Fibroblast of gingiva (primary cell): ENCODE measurements around the gene PPIL3.

ENCODE experiments used
- DNase-seq: peaks from one replicate; pipeline ENCODE4 v3.0.0-alpha.2; 2011; ENCODE audit warnings: low read depth

PPIL3 gene

GRCh38 chr2:200860092-200860795 lies 28.6 kb downstream of the PPIL3 start:
- DNase-seq, result peak; percentile 52

GRCh38 chr2:200856806-200857205 lies 32.1 kb downstream of the PPIL3 start:
- DNase-seq, result no peak

DNA sequence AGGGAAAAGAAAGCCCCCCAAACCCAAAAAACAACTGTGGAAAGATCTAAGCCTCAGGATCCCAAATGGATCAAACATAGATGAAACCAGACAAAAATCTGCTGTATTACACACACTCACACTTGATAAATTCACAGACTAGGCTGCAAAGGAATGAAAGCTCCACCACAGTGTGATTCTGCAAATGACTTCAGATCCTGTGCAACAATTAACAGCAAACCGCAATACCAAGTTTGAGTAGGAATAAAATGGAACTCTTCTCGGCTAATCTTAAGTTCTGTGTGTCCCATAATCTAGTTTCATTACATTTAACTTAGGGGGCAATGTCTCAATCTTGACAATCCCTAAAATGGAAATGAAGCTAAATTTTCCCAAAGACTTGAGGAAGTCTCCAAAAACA lies 36.3 kb downstream of the PPIL3 start:
- DNase-seq, result no peak

DNA sequence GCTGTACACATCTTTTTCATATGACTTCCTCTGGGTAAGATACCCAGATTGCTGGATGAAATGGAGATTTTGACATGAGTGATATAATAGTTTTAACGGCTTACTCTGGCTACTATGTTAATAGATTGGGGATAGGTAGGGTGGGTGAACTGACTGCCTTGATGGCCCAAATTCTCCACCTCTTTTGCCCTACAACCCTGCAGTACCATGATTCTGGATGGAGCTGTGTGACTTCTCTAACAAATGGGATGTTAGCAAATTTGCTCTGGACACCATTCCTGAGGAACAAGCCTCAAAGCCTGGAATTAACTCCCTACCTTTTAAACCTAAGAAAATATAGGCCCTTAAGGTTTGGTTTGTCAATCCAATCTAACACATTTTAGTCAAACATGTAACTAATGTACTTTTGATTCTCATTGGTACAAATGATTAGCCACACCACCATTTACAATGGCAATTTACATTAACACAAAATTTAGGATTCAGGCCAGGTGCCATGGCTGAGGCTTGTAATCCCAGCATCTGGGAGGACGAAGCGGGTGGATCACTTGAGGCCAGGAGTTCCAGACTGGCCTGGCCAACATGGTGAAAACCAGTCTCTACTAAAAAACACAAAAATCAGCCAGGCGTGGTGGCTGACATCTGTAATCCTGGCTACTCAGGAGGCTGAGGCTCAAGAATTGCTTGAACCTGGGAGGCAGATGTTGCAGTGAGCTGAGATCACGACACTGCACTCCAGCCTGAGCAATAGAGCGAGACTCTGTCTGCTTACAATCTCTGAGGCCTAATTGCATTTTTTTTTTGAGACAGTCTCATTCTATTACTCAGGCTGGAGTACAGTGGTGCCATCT lies 37.3 kb downstream of the PPIL3 start:
- no peak for DNase-seq

DNA sequence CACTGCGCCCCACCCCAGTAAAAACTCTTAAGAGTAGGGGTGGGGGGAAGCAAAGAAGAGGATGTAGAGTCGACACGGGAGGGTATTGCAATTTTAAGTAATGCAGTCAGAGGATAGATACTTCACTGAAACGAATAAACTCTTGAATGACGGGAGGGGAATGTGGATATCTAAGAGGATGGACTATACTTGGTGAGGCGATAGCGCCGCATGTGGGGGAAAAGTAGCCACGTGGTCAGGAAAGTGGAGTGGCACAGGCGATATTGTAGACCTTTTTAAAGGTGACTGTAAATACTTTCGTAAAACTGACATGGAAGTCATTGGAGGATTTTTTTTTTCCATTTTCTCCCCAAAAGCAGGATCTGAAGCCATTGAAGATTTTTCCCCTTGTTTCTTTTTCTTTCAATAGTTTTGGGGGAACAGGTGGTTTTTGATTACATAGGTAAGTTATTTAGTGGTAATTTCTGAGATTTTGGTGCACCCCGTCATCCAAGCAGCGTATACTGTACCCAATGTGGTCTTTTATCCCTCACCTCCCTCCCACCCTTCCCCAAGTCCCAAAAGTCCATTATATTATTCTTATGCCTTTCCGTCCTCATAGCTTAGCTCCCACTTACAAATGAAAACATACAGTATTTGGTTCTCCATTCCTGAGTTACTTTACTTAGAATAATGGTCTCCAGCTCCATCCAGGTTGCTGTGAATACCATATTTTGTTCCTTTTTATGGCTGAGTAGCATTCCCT lies 38.2 kb downstream of the PPIL3 start:
- no peak for DNase-seq

DNA sequence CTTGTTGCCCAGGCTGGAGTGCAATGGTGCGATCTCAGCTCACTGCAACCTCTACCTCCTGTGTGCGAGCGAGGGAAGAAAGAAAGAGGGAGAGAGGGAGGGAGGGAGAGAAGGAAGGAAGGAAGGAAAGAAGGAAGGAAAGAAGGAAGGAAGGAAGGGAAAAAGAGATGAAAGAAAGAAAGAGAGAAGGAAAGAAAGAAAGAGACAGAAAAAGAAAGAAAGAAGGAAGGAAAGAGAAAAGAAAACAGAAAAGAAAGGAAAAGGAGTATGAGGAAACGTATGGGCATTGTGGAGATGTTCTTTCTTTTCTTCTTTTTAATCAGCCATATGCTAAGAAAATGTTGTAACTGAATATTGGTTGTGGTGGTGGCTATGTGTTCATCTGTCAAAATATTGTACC lies 40.9 kb downstream of the PPIL3 start:
- no peak for DNase-seq

GRCh38 chr2:200847269-200847668 lies 41.6 kb downstream of the PPIL3 start:
- DNase-seq, result no peak

DNA sequence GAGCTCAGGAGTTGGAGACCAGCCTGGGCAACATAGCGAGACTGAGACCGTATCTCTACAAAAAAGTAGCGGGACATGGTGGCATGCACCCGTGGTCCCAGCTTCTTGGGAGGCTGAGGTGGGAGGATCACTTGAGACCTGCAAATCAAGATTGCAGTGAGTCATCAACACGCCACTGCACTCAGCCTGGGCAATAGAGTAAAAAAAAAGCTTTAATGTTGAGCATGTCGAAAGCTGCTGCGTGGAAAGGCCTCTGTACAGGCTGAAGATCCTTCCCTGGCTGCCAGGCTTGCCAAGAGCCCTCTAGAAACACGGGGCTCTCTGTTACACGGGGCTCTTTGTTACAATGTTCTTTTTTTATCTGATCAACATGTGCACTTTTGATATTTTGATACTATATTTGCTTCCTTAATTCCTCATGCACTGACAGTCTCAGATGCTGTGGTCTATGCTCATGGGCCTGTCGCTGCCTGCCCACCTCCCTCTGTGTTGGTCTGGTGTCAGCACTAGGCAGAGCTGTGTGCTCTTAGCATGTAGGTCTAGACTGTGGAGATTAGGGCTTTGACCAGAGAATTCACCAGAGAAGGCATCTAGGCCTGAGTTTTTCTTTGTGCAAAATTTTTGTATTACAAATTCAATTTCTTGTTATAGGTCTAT lies 43.1 kb downstream of the PPIL3 start:
- DNase-seq, result no peak

DNA sequence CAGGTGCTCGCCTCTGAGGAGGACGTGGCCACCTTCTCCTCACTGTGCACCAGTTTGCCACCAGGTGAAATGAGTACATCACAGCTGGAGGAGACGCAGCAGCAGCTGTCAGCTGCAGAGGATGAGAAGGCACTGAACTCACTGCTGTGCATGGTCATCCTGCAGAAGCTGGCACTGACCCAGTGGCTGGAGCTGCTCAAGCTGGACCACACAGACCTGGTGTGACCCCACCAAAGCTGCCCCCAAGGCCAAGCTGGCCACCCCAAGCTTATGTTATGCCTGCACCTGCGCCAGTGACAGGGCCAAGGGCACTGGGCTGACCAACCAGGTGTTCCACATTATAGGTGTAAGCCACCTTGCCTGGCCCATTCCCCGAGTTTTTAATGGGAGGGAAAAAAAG lies 43.7 kb downstream of the PPIL3 start:
- DNase-seq, result no peak

DNA sequence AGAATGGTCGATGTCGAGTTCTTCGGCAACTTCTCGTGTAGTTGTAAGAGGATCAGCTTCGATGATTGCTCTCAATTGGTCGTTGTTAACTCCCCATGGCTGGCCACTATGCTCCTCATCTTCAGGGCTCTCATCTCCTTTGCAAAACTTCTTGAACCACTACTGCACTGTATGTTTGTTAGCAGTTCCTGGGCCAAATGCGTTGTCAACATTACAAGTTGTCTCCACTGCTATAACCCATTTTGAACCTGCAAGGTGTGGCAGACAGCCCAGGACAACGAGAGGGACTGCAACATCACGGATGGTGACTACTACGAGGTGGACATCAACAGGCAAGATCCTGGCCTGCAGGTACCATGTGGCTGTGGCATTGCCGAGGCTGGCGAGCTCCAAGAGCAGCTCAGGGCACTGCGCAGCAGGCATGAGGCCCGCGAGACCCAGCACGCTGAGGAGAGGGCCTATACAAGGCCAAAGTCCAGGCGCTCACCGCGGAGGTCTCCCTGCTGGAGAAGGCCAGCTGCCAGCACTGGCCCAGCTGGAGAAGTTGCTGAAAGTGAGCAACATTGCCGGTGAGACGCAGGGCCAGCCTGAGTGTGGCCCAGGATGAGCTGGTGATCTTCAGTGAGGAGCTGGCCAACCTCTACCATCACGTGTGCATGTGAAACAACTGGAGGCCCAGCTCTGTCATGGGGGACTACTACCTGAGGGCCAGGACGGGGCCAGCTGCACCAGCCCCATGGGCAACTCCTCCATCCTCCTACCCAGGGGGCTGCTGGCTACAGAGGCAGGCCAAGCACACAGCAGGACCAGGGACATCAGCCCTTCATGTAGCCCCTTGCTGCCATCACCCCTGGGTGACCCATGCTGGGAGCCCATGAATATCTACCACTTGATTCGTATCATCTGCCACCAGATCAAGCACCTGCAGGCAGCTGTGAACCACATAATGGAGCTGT lies 44.6 kb downstream of the PPIL3 start:
- no peak for DNase-seq

- no peak for DNase-seq
These were observed 49.4 kb downstream of the PPIL3 start for GRCh38 chr2:200839513-200839912.

- DNase-seq, result no peak
These were observed 54.2 kb downstream of the PPIL3 start for GRCh38 chr2:200834701-200835100.

- DNase-seq, result no peak
These were observed 59.6 kb downstream of the PPIL3 start for GRCh38 chr2:200829258-200829655.

DNA sequence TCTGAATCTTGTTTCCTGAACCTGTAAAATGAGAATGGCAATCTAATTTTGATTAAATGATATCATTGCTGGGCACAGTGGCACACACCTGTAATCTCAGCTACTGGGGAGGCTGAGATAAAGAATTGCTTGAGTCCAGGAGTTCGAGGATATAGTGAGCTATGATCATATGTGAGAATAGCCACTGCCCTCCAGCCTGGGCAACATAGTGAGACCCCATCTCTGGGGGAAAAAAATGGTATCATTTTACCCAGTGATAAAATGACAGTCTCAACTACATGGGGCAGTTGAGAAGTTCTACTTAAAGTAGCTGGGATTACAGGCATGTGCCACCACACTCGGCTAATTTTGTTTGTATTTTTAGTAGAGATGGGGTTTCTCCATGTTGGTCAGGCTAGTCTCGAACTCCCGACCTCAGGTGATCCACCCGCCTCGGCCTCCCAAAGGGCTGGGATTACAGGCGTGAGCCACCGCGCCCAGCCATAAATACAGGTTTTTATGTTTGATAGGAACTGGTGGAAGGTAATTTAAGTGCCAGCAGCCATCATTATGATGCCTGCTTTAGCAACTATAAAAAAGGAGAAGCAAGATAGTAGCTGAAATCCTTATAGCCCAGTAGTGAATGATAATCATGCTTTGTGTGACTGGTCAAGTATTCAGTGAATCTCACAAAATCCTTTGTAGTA lies 60.2 kb downstream of the PPIL3 start:
- no peak for DNase-seq

- DNase-seq, result no peak
These were observed 60.8 kb downstream of the PPIL3 start for GRCh38 chr2:200828104-200828503.

DNA sequence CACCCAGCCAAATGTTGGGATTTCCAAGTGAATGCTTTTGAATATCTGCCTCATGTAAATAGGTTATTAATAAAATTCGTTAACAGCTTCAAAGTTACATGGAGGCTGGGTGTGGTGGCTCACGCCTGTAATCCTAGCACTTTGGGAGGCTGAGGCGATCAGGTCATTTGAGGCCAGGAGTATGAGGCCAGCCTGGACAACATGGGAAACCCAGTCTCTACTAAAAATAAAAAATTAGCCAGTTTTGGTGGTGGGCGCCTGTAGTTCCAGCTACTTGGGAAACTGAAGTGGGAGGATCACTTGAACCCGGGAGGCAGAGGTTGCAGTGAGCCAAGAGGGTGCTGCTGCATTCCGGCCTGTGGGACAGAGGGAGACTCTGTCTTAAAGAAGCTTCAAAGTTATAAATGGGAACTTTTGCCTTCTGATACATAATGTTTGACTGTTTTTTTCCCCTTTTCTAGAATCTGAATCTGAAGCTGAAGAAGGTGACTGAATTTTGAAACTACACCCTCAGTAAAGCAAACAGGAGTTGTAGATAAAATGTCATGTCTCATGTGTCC lies 67.1 kb downstream of the PPIL3 start:
- no peak for DNase-seq
